Transverse colon (tissue), 4 donors: ENCODE results near the gene SLC39A11.

ENCODE experiments used
- CTCF ChIP-seq, 5 experiments: fragments of 200-600 bp in 3 of 5; fragments of 450-650 bp in 2 of 5; sonication (generic) in 3 of 5; IDR thresholded peaks; 1 replicate in 2 of 5; 2 replicates in 3 of 5; pipeline ENCODE4 v1.5.1; 2016 to 2017; ENCODE audit warnings: antibody characterized with exemption in 5 of 5, inconsistent platforms in 3 of 5, mild to moderate bottlenecking in 2 of 5, moderate library complexity in 1 of 5
- POLR2A ChIP-seq: fragments of 450-650 bp; IDR thresholded peaks from one replicate; pipeline ENCODE4 v1.6.1; 2016; ENCODE audit warnings: antibody characterized with exemption, mild to moderate bottlenecking, moderate library complexity
- POLR2AphosphoS5 ChIP-seq, 3 donors: sonication (generic); formaldehyde crosslinking; IDR thresholded peaks; one replicate each; pipeline ENCODE4 v1.6.1; 2016; ENCODE audit warnings: antibody characterized with exemption in 3 of 3

DNA sequence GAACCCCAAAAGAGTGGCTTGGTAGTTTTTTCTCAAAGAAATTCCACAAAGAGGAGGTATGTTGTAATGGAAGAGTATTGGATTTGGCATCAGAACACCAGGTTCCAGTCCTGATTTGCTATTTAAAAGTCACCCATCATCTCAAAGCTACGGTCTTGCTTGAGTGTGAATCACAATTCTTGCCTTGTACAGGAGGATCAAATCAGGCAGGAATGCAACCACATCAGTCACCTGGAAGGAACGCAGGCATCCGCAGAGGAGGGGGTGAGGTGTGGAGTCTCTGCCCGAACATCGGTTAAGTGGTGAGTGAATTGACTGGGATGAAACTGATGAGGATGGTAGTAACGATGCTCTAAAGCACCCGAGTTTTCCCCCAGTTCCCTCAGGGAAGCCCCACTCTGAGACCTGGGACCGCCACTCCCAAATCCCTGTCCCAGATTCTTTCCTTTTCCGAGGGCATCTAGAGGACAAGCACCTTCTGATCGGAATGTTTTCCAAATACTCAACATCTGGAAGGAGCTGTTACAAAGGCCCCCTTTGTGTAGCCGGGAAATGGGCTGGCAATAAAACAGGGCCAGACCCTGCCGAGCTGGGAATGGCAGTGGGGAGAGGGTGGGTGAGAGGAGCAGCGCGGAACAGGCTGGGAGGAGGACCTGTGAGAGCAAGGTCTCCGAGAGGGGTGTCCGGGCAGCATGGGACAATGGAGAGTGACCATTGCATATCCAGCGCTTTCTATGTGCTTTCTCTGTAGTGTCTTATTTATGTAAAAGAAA lies 469.6 kb downstream of the SLC39A11 start:
- TF ChIP-seq POLR2A (no peak), CTCF (IDR thresholded peaks at IDR 0.05) (no peak), POLR2AphosphoS5 (IDR thresholded peaks at IDR 0.05) (no peak)
